Dedifferentiated amniotic fluid mesenchymal stem cell (primary cell): Measurements from ENCODE around the gene CIAO3.
"Not testable (repeated sequence)": the region's sequence is repeated elsewhere in the genome, so short reads cannot be mapped to it uniquely, and the experiment has no call there.

Experiments
- DNase-seq: peaks from one replicate; pipeline ENCODE4 v3.0.0-alpha.2; 2016; ENCODE audit errors: extremely low spot score

Gene CIAO3

GRCh38 chr16:760065-760464, 19.3 kb upstream of the CIAO3 start:
- DNase-seq, result no peak

GRCh38 chr16:759110-759910, 18.5 kb upstream of the CIAO3 start:
- DNase-seq, result no peak

- no peak for DNase-seq
Observed at GRCh38 chr16:756428-756827, 15.6 kb upstream of the CIAO3 start.

- no peak for DNase-seq
Observed at GRCh38 chr16:754656-755055, 13.9 kb upstream of the CIAO3 start.

GRCh38 chr16:754121-754607, 13.4 kb upstream of the CIAO3 start:
- not testable (repeated sequence) for DNase-seq

GRCh38 chr16:752007-752312, 11.2 kb upstream of the CIAO3 start:
- no peak for DNase-seq

GRCh38 chr16:751152-752006, 10.6 kb upstream of the CIAO3 start:
- no peak for DNase-seq

- no peak for DNase-seq
Observed at GRCh38 chr16:750485-750884, 9.7 kb upstream of the CIAO3 start.

GRCh38 chr16:749010-749409, 8.2 kb upstream of the CIAO3 start:
- peak; percentile 91 for DNase-seq

GRCh38 chr16:747978-748746, 7.4 kb upstream of the CIAO3 start:
- no peak for DNase-seq

GRCh38 chr16:746637-747036, 5.8 kb upstream of the CIAO3 start:
- DNase-seq, result no peak

- no peak for DNase-seq
Observed at GRCh38 chr16:745739-746138, 4.9 kb upstream of the CIAO3 start.

GRCh38 chr16:743794-744500, 3.1 kb upstream of the CIAO3 start:
- DNase-seq, result no peak

GRCh38 chr16:742894-743293, 2.1 kb upstream of the CIAO3 start:
- DNase-seq, result not testable (repeated sequence)

GRCh38 chr16:741986-742629, 1.3 kb upstream of the CIAO3 start:
- no peak for DNase-seq

GRCh38 chr16:740459-740763, 386 bp downstream of the CIAO3 start:
- no peak for DNase-seq

- no peak for DNase-seq
Observed at GRCh38 chr16:739560-740458, 988 bp downstream of the CIAO3 start.

- DNase-seq, result no peak
Observed at GRCh38 chr16:736936-737481, 3.8 kb downstream of the CIAO3 start.

GRCh38 chr16:735982-736453, 4.8 kb downstream of the CIAO3 start:
- DNase-seq, result no peak
